NCI-H1417 treated with DMSO at 0.1 percent for 48 hours (cell line): ENCODE results near the gene SPATA13.
"Not testable (repeated sequence)": the region's sequence is repeated elsewhere in the genome, so short reads cannot be mapped to it uniquely, and the experiment has no call there.

Experiments used
- DNase-seq: peaks from one replicate; lab custom pipeline; 2025; lab: John Stamatoyannopoulos, UW

Gene SPATA13

DNA sequence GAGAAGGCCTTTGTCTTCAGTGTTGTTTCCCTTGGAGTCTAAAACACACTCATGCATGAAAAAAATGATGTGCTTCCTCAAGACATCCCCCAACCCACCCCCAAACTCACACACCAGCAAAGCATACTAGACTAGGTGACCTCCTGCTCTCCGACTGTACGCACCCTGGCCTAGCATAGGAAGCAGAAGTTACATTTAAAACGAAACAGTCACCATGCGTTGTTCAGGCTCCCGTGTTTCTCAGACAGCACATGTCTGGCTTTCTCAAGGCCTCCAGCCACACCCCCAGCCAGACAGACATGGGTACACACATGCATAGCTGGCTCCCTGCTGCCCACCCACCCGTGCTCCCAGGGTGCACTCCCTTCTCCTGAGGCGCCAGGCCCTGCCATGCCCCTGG, 120.2 kb downstream of the SPATA13 start:
- no peak for DNase-seq

DNA sequence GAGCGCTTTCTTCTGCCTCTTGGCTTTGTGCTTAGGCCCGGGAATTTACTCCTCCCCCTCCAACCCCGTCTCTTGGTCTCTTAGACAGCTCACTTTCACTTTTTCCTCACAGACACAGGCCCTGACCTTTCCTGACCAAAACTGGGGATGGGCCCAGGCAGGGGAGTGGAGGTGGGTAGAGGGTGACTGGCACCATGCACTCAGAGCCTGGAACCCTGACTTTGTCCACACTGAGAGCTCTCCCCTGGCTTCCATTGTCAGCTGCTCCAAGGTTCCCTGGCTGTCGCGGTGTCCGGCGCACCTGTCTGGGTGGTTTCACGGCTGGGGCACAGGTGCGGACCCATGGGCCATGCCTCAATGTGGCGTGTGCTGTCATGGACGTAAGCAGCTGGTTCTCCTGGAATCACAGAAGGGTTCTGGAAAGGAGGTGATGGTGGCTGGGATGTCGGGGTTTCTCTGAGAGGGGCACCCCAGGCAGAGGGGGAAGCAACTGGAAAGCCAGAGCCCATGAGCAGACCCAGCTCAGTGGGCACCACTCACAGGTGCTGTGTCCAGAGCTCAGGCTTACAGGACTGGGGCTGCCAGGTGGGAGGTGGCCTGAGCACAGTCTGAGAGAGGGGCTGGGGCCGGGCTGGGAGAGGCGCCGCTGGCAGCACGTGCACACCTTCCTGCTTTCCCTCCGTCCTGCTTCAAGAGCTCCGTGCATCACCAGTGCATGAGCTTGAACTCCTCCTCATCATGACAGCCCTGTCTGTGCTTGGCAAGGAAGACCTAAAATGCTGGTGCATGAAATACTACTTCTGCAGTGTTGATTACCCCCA, 120.9 kb downstream of the SPATA13 start:
- DNase-seq: no peak

- no peak for DNase-seq
Observed at GRCh38 chr13:24282256-24282655, 121.7 kb downstream of the SPATA13 start.

DNA sequence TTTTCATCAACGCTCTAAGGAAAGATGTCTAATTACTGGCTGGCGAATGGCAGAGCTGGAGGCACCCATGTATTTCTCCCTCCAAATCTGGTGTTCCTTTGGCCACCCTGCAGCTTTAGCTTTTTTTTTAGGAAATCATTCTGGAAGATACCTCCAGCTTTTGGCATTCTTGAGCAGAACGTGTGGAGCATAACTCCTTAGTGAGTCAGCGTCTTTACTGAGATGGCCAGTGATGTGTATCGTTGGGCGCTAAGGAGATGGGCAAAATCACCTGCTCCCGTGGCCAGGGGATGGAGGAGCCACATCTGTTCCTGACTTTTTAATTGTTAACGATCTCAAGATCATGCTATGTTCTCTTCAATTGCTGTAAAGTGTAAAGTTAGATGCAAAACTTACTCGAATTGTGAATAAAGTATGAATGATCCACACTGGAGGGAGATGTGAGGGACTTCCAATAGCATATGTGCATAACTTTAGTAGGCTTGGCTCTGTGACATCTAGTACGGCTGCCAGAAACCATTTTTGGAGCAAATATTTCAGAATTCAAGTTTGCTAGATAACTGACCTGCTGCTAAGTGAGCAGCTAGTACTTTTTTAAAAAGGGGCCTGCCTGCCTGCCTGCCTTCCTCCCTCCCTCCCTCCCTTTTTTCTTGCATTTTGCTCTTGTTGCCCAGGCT, 124.5 kb downstream of the SPATA13 start:
- DNase-seq: no peak

GRCh38 chr13:24286624-24287023, 126.1 kb downstream of the SPATA13 start:
- DNase-seq: no peak

DNA sequence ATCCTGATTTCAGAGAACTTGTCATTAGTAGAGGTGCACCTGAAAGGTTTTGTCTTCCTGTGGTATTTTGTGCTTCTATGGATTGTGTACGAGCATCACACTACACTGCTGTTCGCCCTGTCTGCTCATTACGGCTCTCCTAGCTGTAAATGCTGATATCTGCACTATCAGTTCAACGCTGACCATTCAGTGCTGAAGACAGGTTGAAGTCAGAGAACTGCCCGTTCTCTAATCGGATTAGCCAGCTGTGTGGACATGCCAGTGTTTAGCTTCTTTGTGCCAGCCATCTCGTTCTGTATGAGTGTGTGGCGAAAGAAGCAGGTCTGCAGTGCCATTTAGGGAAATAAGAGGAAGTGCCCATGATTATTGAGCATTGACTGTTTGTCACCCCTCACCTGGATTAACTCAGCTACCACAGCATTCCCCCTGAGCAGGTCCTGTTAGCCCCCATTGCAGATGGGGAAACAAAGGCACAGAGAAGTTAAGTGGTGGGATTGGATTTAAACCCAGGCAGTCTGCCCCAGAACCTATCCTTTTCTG, 127.3 kb downstream of the SPATA13 start:
- no peak for DNase-seq

GRCh38 chr13:24288870-24289269, 128.3 kb downstream of the SPATA13 start:
- no peak for DNase-seq

DNA sequence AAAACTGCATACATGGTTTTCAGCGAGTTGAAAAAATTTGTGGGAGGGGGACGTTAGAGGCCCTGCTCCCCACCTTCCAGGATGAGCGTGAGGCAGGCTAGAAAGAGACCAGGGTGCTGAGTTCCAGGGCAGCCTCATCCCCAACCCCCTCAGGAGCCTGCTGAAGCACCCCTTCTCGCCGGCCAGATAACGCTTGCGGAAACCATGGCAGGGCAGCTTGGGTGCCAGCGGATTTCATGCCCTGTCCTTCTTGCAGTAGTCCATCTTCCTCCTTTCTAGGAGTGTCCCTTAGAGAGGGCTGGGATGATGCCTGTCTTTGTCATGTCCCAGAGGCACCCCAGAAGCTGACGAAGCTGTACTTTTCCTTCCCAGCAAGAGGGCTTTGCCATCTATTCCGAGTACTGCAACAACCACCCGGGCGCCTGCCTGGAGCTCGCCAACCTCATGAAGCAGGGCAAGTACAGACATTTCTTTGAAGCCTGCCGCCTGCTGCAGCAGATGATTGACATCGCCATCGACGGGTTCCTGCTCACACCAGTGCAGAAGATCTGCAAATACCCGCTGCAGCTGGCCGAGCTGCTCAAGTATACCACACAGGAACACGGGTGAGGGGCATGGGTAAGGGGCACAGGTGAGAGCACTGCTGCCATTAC, 129.9 kb downstream of the SPATA13 start:
- DNase-seq: no peak

DNA sequence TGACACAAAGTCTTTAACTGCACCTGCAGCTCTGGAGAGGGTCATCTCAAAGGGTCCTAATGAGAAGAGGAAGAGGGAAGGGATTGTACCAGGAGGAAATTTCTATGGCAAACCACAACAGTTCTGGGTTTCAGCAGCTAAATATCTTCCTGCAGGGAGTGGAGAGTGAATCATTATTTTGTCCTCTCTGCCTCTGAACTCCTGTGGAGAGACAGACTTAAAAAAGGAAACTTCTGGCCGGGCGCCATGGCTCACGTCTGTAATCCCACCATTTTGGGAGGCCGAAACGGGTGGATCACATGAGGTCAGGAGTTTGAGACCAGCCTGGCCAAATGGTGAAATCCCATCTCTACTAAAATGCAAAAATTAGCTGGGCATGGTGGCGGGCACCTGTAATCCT, 132.0 kb downstream of the SPATA13 start:
- no peak for DNase-seq

DNA sequence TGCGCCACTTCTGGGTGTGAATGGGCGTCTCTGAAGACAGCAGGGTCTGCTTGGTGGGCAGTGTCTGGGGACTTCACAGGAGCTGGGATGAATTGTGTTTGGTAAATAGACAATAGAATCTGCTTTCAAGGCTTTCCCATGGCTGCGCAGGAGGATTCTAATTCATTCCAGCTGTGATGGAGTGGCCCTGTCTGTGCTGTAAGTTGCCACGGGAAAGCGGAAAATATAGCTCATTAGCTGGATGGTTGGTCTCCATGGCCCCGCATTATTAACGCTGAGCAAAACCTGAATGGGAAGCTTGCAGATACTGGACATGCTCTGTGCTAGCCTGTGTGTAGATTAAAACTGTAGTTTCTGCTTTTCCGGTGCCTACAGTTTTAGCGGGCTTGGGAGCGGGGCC, 133.2 kb downstream of the SPATA13 start:
- no peak for DNase-seq

GRCh38 chr13:24299488-24300114, 139.1 kb downstream of the SPATA13 start:
- no peak for DNase-seq

GRCh38 chr13:24301434-24301833, 140.9 kb downstream of the SPATA13 start:
- DNase-seq: no peak

GRCh38 chr13:24301911-24302310, 141.4 kb downstream of the SPATA13 start:
- DNase-seq: no peak

DNA sequence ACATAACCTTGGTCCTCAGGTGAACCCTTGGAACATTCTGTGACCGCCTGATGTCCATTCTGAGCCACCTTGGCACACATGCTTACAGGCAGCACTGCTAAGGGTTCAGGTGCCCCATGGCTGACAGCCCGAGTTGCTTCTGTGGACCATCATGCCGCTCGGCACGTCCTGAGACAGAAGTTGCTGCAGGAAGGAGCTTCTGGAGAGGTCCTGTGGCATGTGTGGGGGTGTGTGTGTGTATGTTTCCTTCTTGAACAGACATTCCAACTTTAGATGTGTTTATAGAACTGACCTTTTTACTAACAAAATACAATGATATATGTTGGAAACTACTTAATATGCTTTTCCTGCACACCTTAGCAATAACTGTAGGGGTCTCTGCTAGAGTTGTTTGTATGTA, 144.1 kb downstream of the SPATA13 start:
- no peak for DNase-seq

GRCh38 chr13:24306632-24307031, 146.1 kb downstream of the SPATA13 start:
- DNase-seq: no peak

GRCh38 chr13:24307211-24308067, 146.9 kb downstream of the SPATA13 start:
- no peak for DNase-seq

DNA sequence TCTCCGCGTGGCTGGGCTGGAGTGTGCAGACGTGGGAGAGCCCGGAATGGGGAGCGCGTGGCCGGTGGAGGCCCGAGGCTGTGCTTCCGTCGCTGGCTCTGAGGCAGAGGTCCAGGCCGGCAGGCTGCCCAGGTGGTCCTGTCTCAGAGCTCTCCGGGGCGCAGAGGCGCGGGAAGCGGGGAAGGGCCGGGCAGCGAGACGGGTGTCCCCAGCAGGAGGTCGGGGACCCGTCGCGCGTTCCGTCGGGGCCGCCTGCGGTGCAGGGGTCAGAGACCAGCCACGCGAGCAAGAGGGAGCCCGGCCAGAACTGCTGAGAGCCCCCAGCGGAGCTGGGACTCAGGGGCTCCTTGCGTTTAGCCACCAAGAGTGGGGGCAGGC, 147.5 kb downstream of the SPATA13 start:
- no peak for DNase-seq

- no peak for DNase-seq
Observed at GRCh38 chr13:24308488-24309020, 148.0 kb downstream of the SPATA13 start.

- not testable (repeated sequence) for DNase-seq
Observed at GRCh38 chr13:24309300-24309699, 148.8 kb downstream of the SPATA13 start, which contains the start of gene C1QTNF9. C1QTNF9 (plus strand) TSS chr13:24309580; CDS start chr13:24316004, 6,424 bp downstream.

DNA sequence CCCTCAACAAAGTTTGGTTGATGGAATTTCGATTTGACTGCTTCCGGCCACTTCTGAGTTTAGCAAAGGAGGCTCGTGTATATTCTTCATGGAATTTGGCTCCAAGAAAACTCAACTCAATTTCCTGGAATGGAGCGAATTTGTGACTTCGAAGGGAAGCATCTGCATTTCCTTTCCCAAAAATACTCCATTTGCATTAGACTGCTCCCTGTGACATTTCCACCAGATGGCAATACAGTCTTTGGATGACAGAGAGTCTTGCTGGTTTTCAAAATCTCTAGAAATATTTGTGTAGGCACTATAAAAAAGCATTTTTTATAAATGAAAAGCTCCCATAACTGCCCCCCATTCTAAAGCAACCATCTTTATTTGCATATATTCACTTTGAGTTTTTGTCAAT, 152.9 kb downstream of the SPATA13 start:
- no peak for DNase-seq

GRCh38 chr13:24317835-24318234, 157.3 kb downstream of the SPATA13 start:
- DNase-seq: not testable (repeated sequence)
